Panc1 (cell line): ENCODE data around the gene ZNF783. TPM values are rescaled to one million over a fixed set of nuclear protein-coding genes. Genes with fewer than 3 reads are reported as not detected.

ENCODE experiments used
- ATAC-seq: fragments of 200-7000 bp; cut with Tn5 transposase; 2 replicates; pipeline ENCODE4 v1.9.1; 2020; ENCODE audit warnings: mild to moderate bottlenecking, moderate library complexity
- BruUV-seq: library from RNA; stranded (reverse); fragments of 400-500 nt; replicated peaks from 2 replicates; lab custom pipeline; 2021; lab: Mats Ljungman, UMichigan
- CTCF ChIA-PET: fragments of 300-600 bp; sonication (Branson Sonifier 250); formaldehyde crosslinking; loops from one replicate; lab custom pipeline; 2022; ENCODE audit warnings: antibody characterized with exemption; lab: Charles Lee
- POLR2A ChIA-PET: fragments of 300-600 bp; sonication (Branson Sonifier 250); formaldehyde crosslinking; loops from one replicate; lab custom pipeline; 2022; ENCODE audit warnings: antibody characterized with exemption; lab: Charles Lee
- DNase-seq: peaks from one replicate; pipeline ENCODE4 v3.0.0-alpha.2; 2010; ENCODE audit warnings: low read depth, low spot score
- H3K27ac ChIP-seq: 2 replicates; pipeline ENCODE4 v1.5.1; 2011; ENCODE audit warnings: mild to moderate bottlenecking, low read length, inconsistent platforms
- H3K27me3 ChIP-seq: fragments of 200-500 bp; sonication (Bioruptor generic); 2 replicates; pipeline ENCODE4 v1.6.0; 2014; ENCODE audit warnings: low read length, inconsistent platforms; ENCODE audit not compliant: control insufficient read depth, insufficient read depth
- H3K36me3 ChIP-seq: fragments of 200-500 bp; sonication (Bioruptor generic); 2 replicates; pipeline ENCODE4 v1.5.1; 2014; ENCODE audit warnings: inconsistent platforms, mild to moderate bottlenecking, low read length, moderate library complexity; ENCODE audit not compliant: control insufficient read depth, insufficient read depth
- H3K4me1 ChIP-seq: 2 replicates; pipeline ENCODE4 v1.5.1; 2011; ENCODE audit warnings: inconsistent platforms, mild to moderate bottlenecking, low read length, moderate library complexity; ENCODE audit not compliant: control insufficient read depth, insufficient read depth
- H3K4me3 ChIP-seq, 2 experiments: 2 replicates each; pipeline ENCODE4 v1.5.1; 2011 to 2012; ENCODE audit warnings: low read depth in 2 of 2, low read length in 2 of 2, mild to moderate bottlenecking in 2 of 2, inconsistent platforms in 1 of 2, moderate library complexity in 1 of 2
- H3K9me3 ChIP-seq: fragments of 200-500 bp; sonication (Bioruptor generic); 2 replicates; pipeline ENCODE4 v1.5.1; 2014; ENCODE audit warnings: low read depth, mild to moderate bottlenecking, inconsistent platforms, low read length, moderate library complexity; ENCODE audit not compliant: control insufficient read depth, insufficient read depth
- CTCF ChIP-seq: fragments of 450-650 bp; IDR thresholded peaks from 2 replicates; pipeline ENCODE4 v1.5.1; 2017; ENCODE audit warnings: mild to moderate bottlenecking
- POLR2AphosphoS5 ChIP-seq: IDR thresholded peaks from 2 replicates; pipeline ENCODE4 v1.6.1; 2012; ENCODE audit warnings: mild to moderate bottlenecking, low read depth, low read length, moderate library complexity
- REST ChIP-seq, 2 experiments: IDR thresholded peaks; 2 replicates each; pipeline ENCODE4 v1.6.1; 2011 to 2012; ENCODE audit warnings: low read depth in 2 of 2, control low read depth in 1 of 2, low read length in 1 of 2, mild to moderate bottlenecking in 1 of 2, moderate library complexity in 1 of 2; ENCODE audit not compliant: insufficient read depth in 1 of 2
- SIN3A ChIP-seq: IDR thresholded peaks from 2 replicates; pipeline ENCODE4 v1.6.1; 2012; ENCODE audit warnings: low read depth, mild to moderate bottlenecking, low read length, moderate library complexity, borderline replicate concordance; ENCODE audit not compliant: insufficient read depth
- TCF7L2 ChIP-seq: IDR thresholded peaks from 2 replicates; pipeline ENCODE4 v1.6.1; 2011; ENCODE audit warnings: mild to moderate bottlenecking, low read depth, low read length, inconsistent platforms
- in situ Hi-C: cut with HindIII; loops from 2 replicates; pipeline ENCODE4 v1.10.0; 2016; ENCODE audit warnings: low sequenced_read_pairs, low pct_unique_long_range_greater_than_20kb
- intact Hi-C: fragments of 100-400 bp; cut with micrococcal nuclease; formaldehyde crosslinking; loops from one replicate; pipeline ENCODE4 v1.10.0; 2022; ENCODE audit not compliant: unreplicated experiment
- total RNA-seq: library from RNA; stranded (reverse); gene quantifications from one replicate; pipeline ENCODE4 v1.2.1, GENCODE V29; 2021; ENCODE audit not compliant: unreplicated experiment

Gene ZNF783
- total RNA-seq, 1 experiment from 2014 or later, result 16.6 TPM

GRCh38 chr7:149261316-149261828 lies 624 bp upstream of the ZNF783 start:
- CTCF ChIA-PET, result interaction anchor here (0.6 to 1.9 kb wide), 3 partner anchors 23 to 91 kb away, joined by 3 to 11 read pairs (median 5); partner anchors contain the start of gene ZNF282
- H3K4me1 ChIP-seq, result peaks cover 8% of the 10 kb centered on the region; the same call in 1 of the 2 replicates
- POLR2A ChIA-PET, result no interaction called here
- in situ Hi-C loops (no loop called here), intact Hi-C loops (no loop called here)
- BruUV-seq, result TSS peak; percentile 86
- H3K27ac ChIP-seq, result peak overlapping the region; percentile 75
- H3K27me3 ChIP-seq, result no peaks in the 10 kb centered on the region
- H3K4me3 ChIP-seq, result peak overlapping the region; percentile 53 to 64
- no peaks in the 10 kb centered on the region for H3K9me3 ChIP-seq
- no peak for DNase-seq
- ATAC-seq, result peak; percentile 1; the same call in 1 of the 2 replicates
- no peaks in the 10 kb centered on the region for H3K36me3 ChIP-seq
- TF ChIP-seq SIN3A (no peak), REST (IDR thresholded peaks at IDR 0.05; ENCODE audit: insufficient read depth in 1 of 2, low read depth in 2 of 2, low read length in 1 of 2) (no peak), CTCF (no peak), POLR2AphosphoS5 (no peak), TCF7L2 (no peak)

GRCh38 chr7:149266451-149266850 lies 4.5 kb downstream of the ZNF783 start:
- Histone ChIP-seq H3K27ac (no peak overlapping the region), H3K36me3 (peaks cover 8% of the 10 kb centered on the region; the same call in 1 of the 2 replicates), H3K4me1 (peaks cover 4% of the 10 kb centered on the region; the same call in 1 of the 2 replicates), H3K27me3 (no peaks in the 10 kb centered on the region), H3K4me3 (no peak overlapping the region), H3K9me3 (no peaks in the 10 kb centered on the region)
- in situ Hi-C loops, result no loop called here
- DNase-seq, result no peak
- intact Hi-C loops, result no loop called here
- BruUV-seq, result no TSS peak
- POLR2A ChIA-PET, result no interaction called here
- no peak for ATAC-seq
- CTCF ChIA-PET, result no interaction called here
- no peak for TF ChIP-seq CTCF
- TF ChIP-seq POLR2AphosphoS5, result no peak
- TF ChIP-seq SIN3A, result no peak
